H1 (cell line): Measurements from ENCODE around the gene YIPF7. TPM values are rescaled to one million over a fixed set of nuclear protein-coding genes. Genes with fewer than 3 reads are reported as not detected.

Experiments
- CTCF ChIA-PET: fragments of 300-600 bp; sonication (Branson Sonifier 250); formaldehyde crosslinking; loops from one replicate; lab custom pipeline; 2021; ENCODE audit not compliant: partially characterized antibody; lab: Charles Lee
- POLR2A ChIA-PET: fragments of 300-600 bp; sonication (Branson Sonifier 250); formaldehyde crosslinking; loops from one replicate; lab custom pipeline; 2021; ENCODE audit warnings: inconsistent platforms; ENCODE audit not compliant: partially characterized antibody; lab: Charles Lee
- DNase-seq, 2 experiments: peaks; one replicate each; pipeline versions ENCODE4 v3.0.0 to v3.0.0-alpha.2; 2010 to 2022; ENCODE audit warnings: low spot score in 2 of 2, low read depth in 1 of 2, mixed read lengths in 1 of 2
- FAIRE-seq: peaks from 2 replicates; lab custom pipeline; 2011; peaks lifted over from hg19 to GRCh38; lab: Jason Lieb, UNC
- H2AFZ ChIP-seq: 2 replicates; pipeline ENCODE4 v1.8.1; 2012; ENCODE audit warnings: low read length, inconsistent platforms
- H2AK5ac ChIP-seq: 2 replicates; pipeline ENCODE4 v1.6.1; 2013; ENCODE audit warnings: low read depth, low read length
- H2BK120ac ChIP-seq: replicated peaks from 2 replicates; pipeline ENCODE3; 2013; ENCODE audit warnings: low read depth, low read length, inconsistent platforms
- H2BK12ac ChIP-seq: 2 replicates; pipeline ENCODE4 v1.6.1; 2013; ENCODE audit warnings: low read depth, low read length
- H2BK15ac ChIP-seq: 2 replicates; pipeline ENCODE4 v1.6.1; 2013; ENCODE audit warnings: low read length
- H2BK20ac ChIP-seq: 2 replicates; pipeline ENCODE4 v1.6.1; 2013; ENCODE audit warnings: low read length
- H2BK5ac ChIP-seq: 2 replicates; pipeline ENCODE4 v1.6.1; 2013; ENCODE audit warnings: low read depth, low read length
- H3K14ac ChIP-seq: 2 replicates; pipeline ENCODE4 v1.6.1; 2013; ENCODE audit warnings: inconsistent platforms; ENCODE audit not compliant: insufficient read length
- H3K18ac ChIP-seq: 2 replicates; pipeline ENCODE4 v1.6.1; 2013; ENCODE audit warnings: low read length; ENCODE audit errors: extremely low read depth
- H3K23ac ChIP-seq: 2 replicates; pipeline ENCODE4 v1.6.1; 2013; ENCODE audit warnings: inconsistent platforms; ENCODE audit not compliant: insufficient read length
- H3K23me2 ChIP-seq: 2 replicates; pipeline ENCODE4 v1.6.1; 2013; ENCODE audit warnings: low read depth, low read length
- H3K27ac ChIP-seq: 2 replicates; pipeline ENCODE4 v1.6.1; 2011; ENCODE audit warnings: low read depth, low read length, inconsistent platforms
- H3K27me3 ChIP-seq, 4 experiments: replicated peaks in 1 of 4; 1 replicate in 1 of 4; 2 replicates in 3 of 4; pipeline versions ENCODE4 v1.6.1 to v1.8.1; 2011 to 2013; ENCODE audit warnings: low read length in 3 of 4, mild to moderate bottlenecking in 3 of 4, inconsistent platforms in 2 of 4, mixed read lengths in 2 of 4, moderate library complexity in 1 of 4; ENCODE audit not compliant: control insufficient read depth in 3 of 4, insufficient read depth in 3 of 4; ENCODE audit errors: extremely low read depth in 1 of 4
- H3K36me3 ChIP-seq, 4 experiments: 2 replicates each; pipeline versions ENCODE4 v1.6.1 to v1.8.1; 2011 to 2013; ENCODE audit warnings: mild to moderate bottlenecking in 4 of 4, low read length in 3 of 4, moderate library complexity in 2 of 4, control low read depth in 1 of 4, inconsistent platforms in 1 of 4; ENCODE audit not compliant: insufficient read depth in 4 of 4, control insufficient read depth in 2 of 4
- H3K4ac ChIP-seq: replicated peaks from 2 replicates; pipeline ENCODE3; 2013; ENCODE audit warnings: low read length, low read depth, mixed read lengths, inconsistent platforms; ENCODE audit not compliant: insufficient read length
- H3K4me1 ChIP-seq, 4 experiments: replicated peaks in 1 of 4; 1 replicate in 1 of 4; 2 replicates in 3 of 4; pipeline versions ENCODE4 v1.6.1 to v1.8.1; 2011 to 2013; ENCODE audit warnings: low read length in 3 of 4, inconsistent platforms in 2 of 4, mixed read lengths in 1 of 4; ENCODE audit not compliant: insufficient read depth in 4 of 4, control insufficient read depth in 3 of 4
- H3K4me2 ChIP-seq, 2 experiments: 2 replicates each; pipeline versions ENCODE4 v1.6.1 to v1.8.1; 2011 to 2013; ENCODE audit warnings: low read depth in 2 of 2, low read length in 2 of 2, control low read depth in 1 of 2, inconsistent platforms in 1 of 2, mild to moderate bottlenecking in 1 of 2; ENCODE audit not compliant: insufficient read depth in 1 of 2
- H3K4me3 ChIP-seq, 4 experiments: fragments of 200-600, 300-600 bp in 1 of 4; sonication (generic), shearing (Covaris generic), sonication (Bioruptor Twin) in 1 of 4; 2 replicates each; pipeline versions ENCODE4 v1.5.1 to v1.8.1; 2011 to 2016; ENCODE audit warnings: low read length in 4 of 4, low read depth in 3 of 4, control low read depth in 2 of 4, inconsistent platforms in 2 of 4, mild to moderate bottlenecking in 2 of 4, mixed read lengths in 1 of 4, moderate library complexity in 1 of 4; ENCODE audit not compliant: insufficient read depth in 2 of 4; ENCODE audit errors: extremely low read depth in 1 of 4
- H3K56ac ChIP-seq: replicated peaks from 2 replicates; pipeline ENCODE3; 2013; ENCODE audit warnings: low read depth, mild to moderate bottlenecking, mixed read lengths, low read length, inconsistent platforms; ENCODE audit not compliant: insufficient read length
- H3K79me1 ChIP-seq: 2 replicates; pipeline ENCODE4 v1.6.1; 2013; ENCODE audit warnings: low read depth, low read length, control low read depth
- H3K79me2 ChIP-seq, 2 experiments: 2 replicates each; pipeline versions ENCODE4 v1.6.1 to v1.8.1; 2012 to 2013; ENCODE audit warnings: low read length in 2 of 2, mild to moderate bottlenecking in 2 of 2, inconsistent platforms in 1 of 2; ENCODE audit not compliant: insufficient read depth in 2 of 2, control insufficient read depth in 1 of 2
- H3K9ac ChIP-seq, 4 experiments: replicated peaks in 1 of 4; 1 replicate in 1 of 4; 2 replicates in 3 of 4; pipeline versions ENCODE4 v1.6.1 to v1.8.1; 2011 to 2013; ENCODE audit warnings: low read depth in 3 of 4, low read length in 3 of 4, control low read depth in 2 of 4, mild to moderate bottlenecking in 2 of 4, moderate library complexity in 2 of 4, inconsistent platforms in 1 of 4; ENCODE audit errors: extremely low read depth in 1 of 4
- H3K9me3 ChIP-seq, 2 experiments: 2 replicates each; pipeline versions ENCODE4 v1.6.1 to v1.8.1; 2012 to 2013; ENCODE audit warnings: mild to moderate bottlenecking in 2 of 2, moderate library complexity in 2 of 2, control low read depth in 1 of 2, inconsistent platforms in 1 of 2, low read depth in 1 of 2, low read length in 1 of 2, mixed read lengths in 1 of 2; ENCODE audit not compliant: insufficient read depth in 2 of 2
- H4K20me1 ChIP-seq, 2 experiments: replicated peaks in 1 of 2; 2 replicates each; pipeline versions ENCODE3 to v1.8.1; 2011 to 2013; ENCODE audit warnings: inconsistent platforms in 2 of 2, low read length in 2 of 2, mild to moderate bottlenecking in 1 of 2; ENCODE audit not compliant: insufficient read depth in 2 of 2, control insufficient read depth in 1 of 2
- H4K5ac ChIP-seq: 2 replicates; pipeline ENCODE4 v1.6.1; 2013; ENCODE audit warnings: low read length, low read depth, mixed read lengths, inconsistent platforms; ENCODE audit not compliant: insufficient read length
- H4K8ac ChIP-seq: 2 replicates; pipeline ENCODE4 v1.8.0; 2013; ENCODE audit warnings: mild to moderate bottlenecking, moderate library complexity, low read length, inconsistent platforms; ENCODE audit not compliant: insufficient read depth; ENCODE audit errors: extremely low read depth
- H4K91ac ChIP-seq: replicated peaks from 2 replicates; pipeline ENCODE3; 2013; ENCODE audit warnings: low read length, mixed read lengths, inconsistent platforms; ENCODE audit not compliant: insufficient read length
- BRCA1 ChIP-seq: IDR thresholded peaks from 2 replicates; pipeline ENCODE4 v1.6.1; 2012; ENCODE audit warnings: low read depth, low read length, improper control_type of control experiment
- CBX5 ChIP-seq: fragments of 300-800, 300-1000 bp; sonication (generic); IDR thresholded peaks from 2 replicates; pipeline ENCODE4 v1.7.1; 2016; ENCODE audit warnings: antibody characterized with exemption, low read length, low read depth
- CHD1 ChIP-seq: IDR thresholded peaks from 2 replicates; pipeline ENCODE4 v1.6.1; 2012; ENCODE audit warnings: low read depth, low read length, improper control_type of control experiment
- EZH2 ChIP-seq: fragments of 200-600 bp; sonication (generic); IDR thresholded peaks from 2 replicates; pipeline ENCODE4 v1.7.1; 2012; ENCODE audit warnings: low read depth, mild to moderate bottlenecking, moderate library complexity, low read length, inconsistent platforms; ENCODE audit not compliant: severe bottlenecking
- HDAC6 ChIP-seq: IDR thresholded peaks from one replicate; pipeline ENCODE4 v1.7.1; 2012; ENCODE audit warnings: low read depth, mild to moderate bottlenecking, inconsistent platforms, low read length, moderate library complexity
- JUND ChIP-seq: IDR thresholded peaks from 2 replicates; pipeline ENCODE4 v1.6.1; 2011; ENCODE audit warnings: mild to moderate bottlenecking, improper control_type of control experiment, low read length
- KDM5A ChIP-seq: fragments of 200-600 bp; IDR thresholded peaks from 2 replicates; pipeline ENCODE4 v1.7.1; 2012; ENCODE audit warnings: mild to moderate bottlenecking, low read length, inconsistent platforms, mixed read lengths
- MAFK ChIP-seq: IDR thresholded peaks from 2 replicates; pipeline ENCODE4 v1.6.1; 2012; ENCODE audit warnings: low read depth, mild to moderate bottlenecking, improper control_type of control experiment, low read length
- POU5F1 ChIP-seq: IDR thresholded peaks from 2 replicates; pipeline ENCODE4 v1.6.1; 2011; ENCODE audit warnings: low read depth, mild to moderate bottlenecking, low read length, moderate library complexity
- RAD21 ChIP-seq, 2 experiments: IDR thresholded peaks in 1 of 2; conservative IDR thresholded peaks in 1 of 2; 2 replicates each; pipeline ENCODE4 v1.6.1; 2011; ENCODE audit warnings: low read depth in 2 of 2, low read length in 2 of 2, improper control_type of control experiment in 1 of 2, inconsistent platforms in 1 of 2, mild to moderate bottlenecking in 1 of 2, moderate library complexity in 1 of 2
- RNF2 ChIP-seq: fragments of 200-900, 300-1000 bp; sonication (generic); IDR thresholded peaks from 2 replicates; pipeline ENCODE4 v1.7.1; 2016; ENCODE audit warnings: borderline replicate concordance, low read depth, mild to moderate bottlenecking, antibody characterized with exemption, low read length; ENCODE audit not compliant: poor library complexity, severe bottlenecking; ENCODE audit errors: missing control alignments
- SAP30 ChIP-seq: fragments of 300-600 bp; sonication (generic); IDR thresholded peaks from 2 replicates; pipeline ENCODE4 v1.7.1; 2012; ENCODE audit warnings: low read length, moderate library complexity, mild to moderate bottlenecking, inconsistent platforms; ENCODE audit not compliant: insufficient read depth, insufficient replicate concordance
- TAF7 ChIP-seq: optimal IDR thresholded peaks from 2 replicates; pipeline ENCODE3; 2011; ENCODE audit warnings: low read depth, mild to moderate bottlenecking, inconsistent platforms, low read length, moderate library complexity, borderline replicate concordance
- WGBS, 2 experiments: shearing (Covaris generic) in 1 of 2; methylation state at CpG; one replicate each; pipeline versions ENCODE4 v1.1.6 to v1.1.7; 2013 to 2015; ENCODE audit warnings: low lambda C conversion rate in 2 of 2, mixed read lengths in 2 of 2, inconsistent platforms in 1 of 2, low coverage in 1 of 2, missing lambda C conversion rate in 1 of 2; ENCODE audit not compliant: insufficient replicate concordance in 2 of 2, insufficient coverage in 1 of 2, insufficient read length in 1 of 2; ENCODE audit errors: extremely low coverage in 1 of 2, missing lambda C conversion rate in 1 of 2; 5-methylcytosine and 5-hydroxymethylcytosine counted together
- polyA plus RNA-seq, 7 experiments: library from polyadenylated mRNA; depleted of rRNA in 3 of 7; stranded (reverse) in 5 of 7; unstranded in 2 of 7; fragments of >200 nt in 5 of 7; fragments of 200-250 nt in 2 of 7; gene quantifications; 1 replicate in 5 of 7; 2 replicates in 1 of 7; 4 replicates in 1 of 7; pipeline versions ENCODE4 v1.2.1 to v1.2.3, GENCODE V29; 2011 to 2013; ENCODE audit warnings: missing spikeins in 2 of 7, mixed read lengths in 2 of 7
- total RNA-seq: library from RNA; stranded (reverse); fragmentation: NEBNext Ultra II Directional; extraction: Animal tissue kit (Norgen Biotek cat#: 25700); gene quantifications from 2 replicates; pipeline ENCODE4 v1.2.1, GENCODE V29; 2021

YIPF7 gene
- total and polyA plus RNA-seq, 2 of the 8 experiments (the other 6 are each of a cell fraction or from before 2014, with no cell fraction given), result not detected

GRCh38 chr4:44646151-44646550 is 5.3 kb downstream of the YIPF7 start:
- H2BK15ac ChIP-seq, result no peak overlapping the region
- H3K56ac ChIP-seq, result no peak overlapping the region
- H3K18ac ChIP-seq, result no peak overlapping the region
- no peak for TF ChIP-seq HDAC6
- no peak for TF ChIP-seq POU5F1
- no peak for TF ChIP-seq SAP30
- no peak for TF ChIP-seq RNF2
- no peak for TF ChIP-seq JUND
- no peak for TF ChIP-seq RAD21 (IDR thresholded peaks at IDR 0.05 in 1 of 2, conservative IDR thresholded peaks at IDR 0.05 in 1 of 2; ENCODE audit: low read depth in 2 of 2, low read length in 2 of 2)
- no peak for TF ChIP-seq KDM5A
- TF ChIP-seq MAFK, result no peak
- TF ChIP-seq TAF7, result no peak
- TF ChIP-seq CBX5, result no peak
- no peak for TF ChIP-seq EZH2
- no peak for TF ChIP-seq CHD1
- no peak for TF ChIP-seq BRCA1
- no peaks in the 10 kb centered on the region for H3K23me2 ChIP-seq
- FAIRE-seq (no peak), DNase-seq (no peak)
- no peak overlapping the region for H3K4me3 ChIP-seq
- H3K27ac ChIP-seq, result no peak overlapping the region
- H2BK5ac ChIP-seq, result no peak overlapping the region
- H4K20me1 ChIP-seq, result no peaks in the 10 kb centered on the region
- H4K91ac ChIP-seq, result no peak overlapping the region
- H3K4me2 ChIP-seq, result no peak overlapping the region
- ChIA-PET CTCF (no interaction called here), POLR2A (no interaction called here)
- no peak overlapping the region for H3K4ac ChIP-seq
- no peak overlapping the region for H3K9ac ChIP-seq
- no peak overlapping the region for H4K5ac ChIP-seq
- no peak overlapping the region for H4K8ac ChIP-seq
- H2BK12ac ChIP-seq, result no peak overlapping the region
- no peaks in the 10 kb centered on the region for H3K4me1 ChIP-seq
- no peaks in the 10 kb centered on the region for H3K27me3 ChIP-seq
- no peaks in the 10 kb centered on the region for H3K79me2 ChIP-seq
- no peak overlapping the region for H2BK20ac ChIP-seq
- no peak overlapping the region for H2BK120ac ChIP-seq
- H2AK5ac ChIP-seq, result no peak overlapping the region
- H3K79me1 ChIP-seq, result no peaks in the 10 kb centered on the region
- no peaks in the 10 kb centered on the region for H3K36me3 ChIP-seq
- 100% methylated on average over 1 of the region's 1 CpG; no CpG with 5 or more reads in 1 of the 2 experiments for WGBS, 2 experiments
- H2AFZ ChIP-seq, result no peak overlapping the region
- no peak overlapping the region for H3K14ac ChIP-seq
- H3K23ac ChIP-seq, result no peak overlapping the region
- H3K9me3 ChIP-seq, result peaks cover 10 to 13% of the 10 kb centered on the region in 2 experiments
